K562 (cell line): Measurements from ENCODE around the gene VWA7. TPM values are rescaled to one million over a fixed set of nuclear protein-coding genes. Genes with fewer than 3 reads are reported as not detected.

Source experiments
- ATAC-seq: fragments of 200-7000 bp; cut with Tn5 transposase; 3 replicates; pipeline ENCODE4 v1.9.1; 2020; ENCODE audit warnings: moderate library complexity
- BruUV-seq: library from RNA; stranded (reverse); fragments of 400-500 nt; replicated peaks from 2 replicates; lab custom pipeline; 2021; lab: Mats Ljungman, UMichigan
- CTCF ChIA-PET: fragments of 300-600 bp; formaldehyde crosslinking; extraction: SDS; loops from one replicate; lab custom pipeline; 2021; ENCODE audit warnings: low intra/inter-chr PET ratio; lab: Yijun Ruan, JAX
- POLR2A ChIA-PET: fragments of 300-600, 350-650 bp; sonication (Branson Sonifier 250); formaldehyde crosslinking; extraction: SDS; loops from one replicate; lab custom pipeline; 2021; ENCODE audit warnings: antibody characterized with exemption, inconsistent platforms; lab: Yijun Ruan, JAX
- DNase-seq, 4 experiments: peaks; one replicate each; pipeline versions ENCODE4 v3.0.0 to v3.0.0-alpha.2; 2011 to 2018; ENCODE audit warnings: low spot score in 3 of 4, mixed read lengths in 3 of 4; ENCODE audit errors: extremely low read depth in 1 of 4
- FAIRE-seq: peaks from 2 replicates; lab custom pipeline; 2011; peaks lifted over from hg19 to GRCh38; lab: Jason Lieb, UNC
- H2AFZ ChIP-seq: 2 replicates; pipeline ENCODE4 v1.6.0; 2011; ENCODE audit warnings: low read depth, low read length, control low read depth, inconsistent platforms
- H3K27ac ChIP-seq: fragments of 200-600 bp; 3 replicates; pipeline ENCODE4 v1.8.0; 2011; ENCODE audit warnings: low read depth, mild to moderate bottlenecking, control low read depth, inconsistent platforms, low read length, moderate library complexity, mixed read lengths; ENCODE audit errors: extremely low read depth
- H3K27me3 ChIP-seq, 2 experiments: fragments of 300-600 bp in 1 of 2; 2 replicates in 1 of 2; 3 replicates in 1 of 2; pipeline versions ENCODE4 v1.6.0 to v1.8.0; 2011; ENCODE audit warnings: inconsistent platforms in 2 of 2, low read length in 2 of 2, mild to moderate bottlenecking in 1 of 2, mixed read lengths in 1 of 2, moderate library complexity in 1 of 2; ENCODE audit not compliant: control insufficient read depth in 2 of 2, insufficient read depth in 2 of 2
- H3K36me3 ChIP-seq: fragments of 300-600 bp; 3 replicates; pipeline ENCODE4 v1.8.0; 2011; ENCODE audit warnings: mild to moderate bottlenecking, low read length, inconsistent platforms; ENCODE audit not compliant: control insufficient read depth, insufficient read depth
- H3K4me1 ChIP-seq, 2 experiments: fragments of 200-600 bp in 1 of 2; replicated peaks in 1 of 2; 2 replicates in 1 of 2; 3 replicates in 1 of 2; pipeline versions ENCODE4 v1.5.1 to v1.8.0; 2011; ENCODE audit warnings: inconsistent platforms in 2 of 2, low read length in 2 of 2, mild to moderate bottlenecking in 1 of 2, mixed read lengths in 1 of 2, moderate library complexity in 1 of 2; ENCODE audit not compliant: control insufficient read depth in 2 of 2, insufficient read depth in 2 of 2
- H3K4me2 ChIP-seq: 2 replicates; pipeline ENCODE4 v1.6.1; 2011; ENCODE audit warnings: low read length, control low read depth, inconsistent platforms, mixed read lengths; ENCODE audit not compliant: insufficient read depth
- H3K4me3 ChIP-seq: fragments of 200-600 bp; sonication (generic), shearing (Covaris generic); 2 replicates; pipeline ENCODE4 v1.5.1; 2016; ENCODE audit warnings: control low read depth, inconsistent platforms
- H3K79me2 ChIP-seq: fragments of 200-600 bp; 3 replicates; pipeline ENCODE4 v1.8.0; 2011; ENCODE audit warnings: low read length, inconsistent platforms; ENCODE audit not compliant: control insufficient read depth, insufficient read depth
- H3K9ac ChIP-seq, 2 experiments: 2 replicates each; pipeline versions ENCODE4 v1.6.0 to v1.6.1; 2011; ENCODE audit warnings: low read depth in 2 of 2, low read length in 2 of 2, control low read depth in 1 of 2, inconsistent platforms in 1 of 2, mild to moderate bottlenecking in 1 of 2, mixed read lengths in 1 of 2; ENCODE audit not compliant: insufficient read depth in 1 of 2
- H3K9me1 ChIP-seq: one replicate; pipeline ENCODE4 v1.6.0; 2011; ENCODE audit warnings: inconsistent platforms, mild to moderate bottlenecking, low read length, moderate library complexity; ENCODE audit not compliant: control insufficient read depth, insufficient read depth
- H3K9me3 ChIP-seq: replicated peaks from 2 replicates; pipeline ENCODE4 v1.5.1; 2011; ENCODE audit warnings: low read depth, low read length, inconsistent platforms; ENCODE audit not compliant: control insufficient read depth, insufficient read depth
- H4K20me1 ChIP-seq: replicated peaks from 2 replicates; pipeline ENCODE4 v1.6.1; 2011; ENCODE audit warnings: low read length, inconsistent platforms, mixed read lengths; ENCODE audit not compliant: control insufficient read depth, insufficient read depth
- ATF3 ChIP-seq, 2 experiments: fragments of 450-650 bp in 1 of 2; sonication (generic) in 1 of 2; formaldehyde crosslinking in 1 of 2; IDR thresholded peaks in 1 of 2; conservative IDR thresholded peaks in 1 of 2; 2 replicates each; pipeline versions ENCODE4 v1.6.1 to v1.8.1; 2016 to 2023; ENCODE audit warnings: mild to moderate bottlenecking in 2 of 2, moderate library complexity in 2 of 2, inconsistent platforms in 1 of 2, missing genetic modification reagents in 1 of 2
- CEBPG ChIP-seq, 3 experiments: fragments of 200-800 bp in 1 of 3; sonication (Bioruptor generic) in 1 of 3; sonication (generic) in 1 of 3; formaldehyde crosslinking in 1 of 3; IDR thresholded peaks in 2 of 3; conservative IDR thresholded peaks in 1 of 3; 2 replicates each; pipeline versions ENCODE4 v1.6.1 to v1.8.0; 2016 to 2022; ENCODE audit warnings: missing compliant biosample characterization in 2 of 3, missing genetic modification characterization in 2 of 3, mild to moderate bottlenecking in 1 of 3, missing genetic modification reagents in 1 of 3
- CREBBP ChIP-seq: IDR thresholded peaks from one replicate; pipeline ENCODE4 v1.6.1; 2012; ENCODE audit warnings: low read depth, mild to moderate bottlenecking, control low read depth, inconsistent platforms, low read length
- FOXP1 ChIP-seq: sonication (generic); formaldehyde crosslinking; IDR thresholded peaks from 2 replicates; pipeline ENCODE4 v1.8.0; 2022; ENCODE audit warnings: mild to moderate bottlenecking, missing genetic modification reagents
- MECOM ChIP-seq: fragments of 250-450 bp; sonication (Bioruptor Pico); IDR thresholded peaks from 2 replicates; pipeline ENCODE4 v1.8.0; 2022; ENCODE audit warnings: inconsistent platforms
- POLR2AphosphoS2 ChIP-seq: IDR thresholded peaks from 2 replicates; pipeline ENCODE4 v1.6.1; 2012; ENCODE audit warnings: low read length, improper control_type of control experiment
- SETDB1 ChIP-seq: IDR thresholded peaks from one replicate; pipeline ENCODE4 v1.6.1; 2012; ENCODE audit warnings: low read length, control low read depth, inconsistent platforms
- ZBTB7A ChIP-seq: IDR thresholded peaks from 2 replicates; pipeline ENCODE4 v1.6.1; 2011; ENCODE audit warnings: low read depth, mild to moderate bottlenecking, low read length, moderate library complexity, borderline replicate concordance; ENCODE audit not compliant: control insufficient read depth
- WGBS: fragments of 100-300 bp; shearing (Covaris generic); methylation state at CpG from one replicate; pipeline ENCODE4 v1.1.6; 2016; ENCODE audit warnings: low coverage, mixed read lengths; ENCODE audit not compliant: insufficient coverage; ENCODE audit errors: missing lambda C conversion rate; 5-methylcytosine and 5-hydroxymethylcytosine counted together
- in situ Hi-C: fragments of 300-500 bp; cut with MboI; formaldehyde crosslinking; loops from 4 replicates; pipeline ENCODE4 v1.15.0; 2018; ENCODE audit warnings: inconsistent platforms, mixed read lengths
- intact Hi-C: fragments of 100-400 bp; cut with micrococcal nuclease; formaldehyde crosslinking; loops from 2 replicates; pipeline ENCODE4 v1.14.2; 2022
- polyA plus RNA-seq, 8 experiments: library from polyadenylated mRNA; depleted of rRNA in 4 of 8; stranded (reverse) in 5 of 8; unstranded in 3 of 8; fragments of >200 nt; fragmentation: Nextera tagmentation in 2 of 8; fragmentation: Illumina TruSeq in 1 of 8; extraction: Ambion mirVana in 2 of 8; extraction: Trizol in 1 of 8; gene quantifications; 2 replicates each; pipeline versions ENCODE4 v1.2.1 to v1.2.3, GENCODE V29; 2011 to 2014; ENCODE audit warnings: inconsistent platforms in 1 of 8, missing spikeins in 1 of 8
- total RNA-seq, 7 experiments: library from RNA; depleted of rRNA in 6 of 7; stranded (reverse); fragments of >200 nt in 6 of 7; fragmentation: Illumina TruSeq in 2 of 7; extraction: Trizol in 2 of 7; gene quantifications; 2 replicates each; pipeline versions ENCODE4 v1.2.1 to v1.2.3, GENCODE V29; 2011 to 2021; ENCODE audit warnings: low replicate concordance in 1 of 7

VWA7 gene
- total and polyA plus RNA-seq, 9 of the 15 experiments (the other 6 are each of a cell fraction or from before 2014, with no cell fraction given): 0.18 to 2.9 (median 0.95) TPM

- no peak for TF ChIP-seq POLR2AphosphoS2
- no peak for TF ChIP-seq MECOM
- TF ChIP-seq ZBTB7A: no peak
Observed at GRCh38 chr6:31797588-31797987, 20.5 kb upstream of the VWA7 start (continued).

- Histone ChIP-seq H3K4me2 (no peak overlapping the region), H3K4me3 (no peak overlapping the region), H3K79me2 (peaks cover 46% of the 10 kb centered on the region), H3K4me1 (peaks cover 14 to 36% of the 10 kb centered on the region in 2 experiments; a peak in 4 of 5 replicates), H3K36me3 (peaks cover 62% of the 10 kb centered on the region), H3K9me3 (no peaks in the 10 kb centered on the region), H2AFZ (no peak overlapping the region), H3K27ac (peak overlapping the region; percentile 19; the same call in 2 of the 3 replicates), H4K20me1 (no peaks in the 10 kb centered on the region), H3K9me1 (no peaks in the 10 kb centered on the region), H3K9ac (no peak overlapping the region), H3K27me3 (no peaks in the 10 kb centered on the region)
- intact Hi-C loops: loop anchor here (1.0 kb wide), 3 partner anchors 37 to 104 kb away; no protein-coding TSS in a partner anchor
- in situ Hi-C loops: no loop called here
- no TSS peak for BruUV-seq
- no peak for ATAC-seq
- ChIA-PET CTCF (interaction anchor here (0.6 to 2.9 kb wide), 3 partner anchors 17 to 67 kb away, joined by 3 to 24 read pairs (median 5); no protein-coding TSS in a partner anchor), POLR2A (interaction anchor here (1.0 to 4.3 kb wide), 10 partner anchors 10 to 159 kb away, joined by 3 to 58 read pairs (median 10); partner anchors contain the start of genes BAG6, HSPA1A, HSPA1B and HSPA1L)
- no peak for FAIRE-seq
- DNase-seq: no peak
- WGBS: 89% methylated on average over 2 of the region's 2 CpGs
- TF ChIP-seq FOXP1 (CRISPR knock-in tag) (0 out of 2 replicates have a peak, but pooled peaks have one; percentile 25), CREBBP (peak; percentile 33), CEBPG (CRISPR knock-in tag; IDR thresholded peaks at IDR 0.05) (0 out of 2 replicates have a peak, but pooled peaks have one; percentile 23), CEBPG (tag; conservative IDR thresholded peaks at IDR 0.05 in 1 of 2, IDR thresholded peaks at IDR 0.05 in 1 of 2) (no peak), SETDB1 (no peak), ATF3 (IDR thresholded peaks at IDR 0.05) (0 out of 2 replicates have a peak, but pooled peaks have one; percentile 10), ATF3 (CRISPR knock-in tag; conservative IDR thresholded peaks at IDR 0.05) (no peak)
Observed at GRCh38 chr6:31796993-31797385, 19.9 kb upstream of the VWA7 start.
